Measurements from ENCODE around the gene CORO7.
"Not testable (repeated sequence)": the region's sequence is repeated elsewhere in the genome, so short reads cannot be mapped to it uniquely, and the experiment has no call there.

The CORO7 gene

DNA sequence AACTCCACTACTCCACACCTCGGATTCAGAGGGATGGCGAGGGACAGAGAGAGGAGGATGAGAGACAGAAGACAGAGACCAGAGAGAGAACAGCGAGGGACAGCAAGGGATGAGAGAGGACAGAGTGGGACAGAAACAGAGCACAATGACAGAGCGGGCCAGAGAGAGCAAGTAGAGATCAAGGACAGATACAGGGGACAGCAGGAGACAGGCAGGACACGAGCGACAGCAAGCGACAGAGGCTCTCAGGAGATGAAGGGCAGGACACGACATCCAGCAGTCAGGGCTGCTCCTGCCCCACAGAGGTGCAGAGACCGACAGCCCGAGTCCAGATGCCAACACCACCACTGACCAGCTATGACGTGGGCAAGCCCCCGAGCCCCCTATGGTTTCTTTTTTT, 14.9 kb downstream of the CORO7 start:
- DNase-seq, result no peak

DNA sequence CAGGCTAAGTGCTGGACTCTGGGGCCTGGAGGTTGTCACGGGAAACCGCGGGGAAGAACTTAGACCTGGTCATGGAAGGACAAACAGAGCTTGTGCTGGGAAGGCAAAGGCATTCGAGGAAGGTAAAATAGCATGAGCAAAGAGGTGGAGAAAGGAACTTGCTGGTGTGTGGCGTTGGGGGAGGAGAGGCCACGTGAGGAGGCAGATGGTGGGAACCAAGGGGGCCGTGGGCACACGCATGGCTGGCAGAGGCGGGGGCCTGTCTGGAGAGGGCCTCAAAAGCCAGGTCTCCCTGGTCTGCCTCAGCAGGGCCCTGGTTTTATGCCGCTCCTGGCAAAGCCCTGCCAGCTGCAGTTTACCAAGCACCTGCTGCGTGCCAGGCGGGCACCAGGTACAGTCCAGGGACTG, 15.3 kb downstream of the CORO7 start:
- DNase-seq, result no peak

DNA sequence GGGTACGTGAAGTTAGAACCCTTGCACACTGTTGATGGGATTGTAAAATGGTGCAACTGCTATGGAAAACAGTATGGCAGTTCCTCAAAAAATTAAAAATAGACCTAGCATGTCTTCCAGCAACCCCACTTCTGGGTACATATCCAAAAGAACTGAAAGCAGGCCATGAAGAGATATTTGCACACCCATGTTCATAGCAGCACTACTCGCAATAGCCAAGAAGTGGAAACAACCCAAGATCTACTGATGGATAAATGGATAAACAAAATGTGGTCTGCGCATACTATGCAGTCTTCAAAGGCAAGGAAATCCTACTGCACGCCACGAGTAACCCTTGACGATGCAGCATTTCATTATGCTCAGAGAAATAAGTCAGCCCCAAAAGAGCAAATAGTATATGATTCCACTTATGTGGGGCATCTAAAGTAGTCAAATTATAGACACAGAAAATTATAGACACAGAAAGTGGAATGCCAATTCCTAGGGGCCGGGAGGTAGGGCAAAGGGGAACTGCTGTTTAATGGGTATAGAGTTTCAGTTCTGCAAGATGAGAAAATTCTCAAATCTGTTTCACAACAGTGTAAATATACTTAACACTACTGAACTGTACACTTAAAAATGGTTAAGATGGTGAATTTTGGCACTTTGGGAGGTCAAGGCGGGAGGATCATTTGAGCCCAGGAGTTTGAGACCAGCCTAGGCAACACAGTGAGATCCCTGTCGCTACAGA, 17.2 kb downstream of the CORO7 start:
- DNase-seq, result no peak

DNA sequence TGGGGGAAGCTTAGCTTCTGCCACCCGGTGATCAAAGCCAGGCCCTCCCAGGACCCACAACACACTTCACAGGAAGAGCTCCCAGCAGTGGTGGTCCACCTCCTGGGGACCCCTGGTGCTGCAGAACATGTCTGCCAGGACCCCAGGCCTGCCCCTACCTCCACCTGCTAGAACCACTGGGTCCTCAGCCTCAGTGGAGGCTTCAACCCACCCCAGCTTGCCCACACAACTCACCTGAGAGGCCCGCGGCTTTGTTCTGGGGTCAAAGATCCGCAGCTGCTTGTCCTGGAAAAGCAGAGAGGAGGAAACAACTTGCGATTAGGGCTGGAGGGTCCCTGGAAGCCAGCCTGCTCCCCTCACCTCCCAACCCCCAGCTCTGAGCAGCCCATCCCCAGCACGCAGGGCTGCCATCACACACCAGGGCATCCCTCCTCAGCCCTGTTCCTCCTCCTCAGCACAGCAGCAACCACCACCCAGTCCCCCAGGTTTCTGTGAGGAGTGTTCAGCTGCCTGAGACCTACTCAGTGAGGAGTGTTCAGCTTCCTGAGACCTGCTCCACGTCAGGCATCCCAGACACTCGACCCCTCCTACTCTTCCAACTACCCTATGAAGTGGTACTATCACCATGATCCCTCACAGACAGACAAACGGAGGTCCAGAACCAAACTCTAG, 21.2 kb downstream of the CORO7 start:
- DNase-seq, result no peak

DNA sequence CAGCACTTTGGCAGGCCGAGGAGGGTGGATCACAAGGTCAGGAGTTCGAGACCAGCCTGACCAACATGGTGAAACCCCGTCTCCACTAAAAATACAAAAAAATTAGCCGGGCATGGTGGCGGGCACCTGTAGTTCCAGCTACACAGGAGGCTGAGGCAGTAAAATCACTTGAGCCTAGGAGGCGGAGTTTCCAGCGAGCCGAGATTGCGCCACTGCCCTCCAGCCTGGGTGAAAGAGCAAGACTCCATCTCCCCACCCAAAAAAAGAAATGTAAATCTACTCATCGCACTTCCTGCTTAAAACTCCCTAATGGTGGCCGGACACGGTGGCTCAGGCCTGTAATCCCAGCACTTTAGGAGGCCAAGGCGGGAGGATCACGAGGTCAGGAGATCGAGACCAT, 22.5 kb downstream of the CORO7 start:
- not testable (repeated sequence) for DNase-seq

DNA sequence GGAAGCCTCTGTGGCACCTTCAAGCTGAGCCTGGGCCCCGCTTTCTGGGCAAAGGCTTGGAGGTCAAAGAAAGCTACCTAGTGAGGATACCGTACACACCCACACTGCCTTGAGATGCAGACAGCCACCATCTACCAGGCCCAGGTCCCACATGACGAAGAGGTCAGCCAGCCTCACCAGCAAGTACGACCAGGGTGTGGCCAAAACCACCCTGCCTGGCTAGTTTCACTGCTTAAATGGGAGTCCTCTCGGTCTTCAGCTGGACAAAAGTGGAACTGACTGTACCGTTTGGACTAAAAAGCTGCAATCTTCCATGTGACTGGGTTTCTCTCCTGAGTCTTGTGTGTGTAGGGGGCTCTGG, 23.2 kb downstream of the CORO7 start:
- no peak for DNase-seq

DNA sequence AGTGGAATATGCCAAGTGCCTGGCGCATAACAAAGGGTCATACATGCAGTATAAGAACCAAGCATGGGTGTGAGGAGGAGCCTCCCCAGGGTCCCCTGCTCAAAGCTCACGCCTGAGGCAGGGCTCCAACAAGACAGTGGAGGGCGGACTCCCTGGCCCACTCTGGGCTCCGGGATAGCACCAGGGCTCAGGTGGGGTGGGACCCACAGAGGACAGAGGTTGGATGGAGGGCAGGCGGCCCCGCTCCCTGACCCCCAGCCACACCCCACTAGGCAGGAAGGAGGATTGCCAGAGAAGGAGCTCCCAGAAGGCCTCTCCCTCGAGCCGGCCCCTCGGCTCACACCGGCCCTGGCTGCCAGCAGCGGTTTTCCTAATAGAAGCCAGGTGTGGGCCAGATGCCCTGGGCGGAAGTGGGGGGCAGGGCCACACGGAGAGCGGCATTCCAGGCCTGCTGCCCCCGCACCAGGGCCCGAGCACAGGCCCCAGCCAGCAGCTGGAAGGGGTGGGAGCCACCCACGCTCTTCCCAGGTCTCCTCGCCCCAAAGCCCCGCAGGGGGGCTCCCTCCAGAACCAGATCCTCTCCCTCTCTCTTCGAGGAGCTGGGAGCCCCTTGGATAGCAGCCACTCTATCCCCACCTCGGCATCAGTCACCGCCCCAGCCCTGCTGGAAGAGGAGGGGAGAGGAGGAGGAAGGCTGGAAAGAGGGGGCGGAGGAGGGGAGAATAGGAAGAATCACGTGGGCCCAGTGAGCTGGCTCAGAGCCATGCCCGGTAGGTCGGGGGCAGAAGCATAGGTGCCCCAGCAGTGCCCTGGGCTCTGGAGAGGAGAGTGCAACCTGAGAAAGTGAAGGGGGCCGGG, 23.8 kb downstream of the CORO7 start:
- no peak for DNase-seq

DNA sequence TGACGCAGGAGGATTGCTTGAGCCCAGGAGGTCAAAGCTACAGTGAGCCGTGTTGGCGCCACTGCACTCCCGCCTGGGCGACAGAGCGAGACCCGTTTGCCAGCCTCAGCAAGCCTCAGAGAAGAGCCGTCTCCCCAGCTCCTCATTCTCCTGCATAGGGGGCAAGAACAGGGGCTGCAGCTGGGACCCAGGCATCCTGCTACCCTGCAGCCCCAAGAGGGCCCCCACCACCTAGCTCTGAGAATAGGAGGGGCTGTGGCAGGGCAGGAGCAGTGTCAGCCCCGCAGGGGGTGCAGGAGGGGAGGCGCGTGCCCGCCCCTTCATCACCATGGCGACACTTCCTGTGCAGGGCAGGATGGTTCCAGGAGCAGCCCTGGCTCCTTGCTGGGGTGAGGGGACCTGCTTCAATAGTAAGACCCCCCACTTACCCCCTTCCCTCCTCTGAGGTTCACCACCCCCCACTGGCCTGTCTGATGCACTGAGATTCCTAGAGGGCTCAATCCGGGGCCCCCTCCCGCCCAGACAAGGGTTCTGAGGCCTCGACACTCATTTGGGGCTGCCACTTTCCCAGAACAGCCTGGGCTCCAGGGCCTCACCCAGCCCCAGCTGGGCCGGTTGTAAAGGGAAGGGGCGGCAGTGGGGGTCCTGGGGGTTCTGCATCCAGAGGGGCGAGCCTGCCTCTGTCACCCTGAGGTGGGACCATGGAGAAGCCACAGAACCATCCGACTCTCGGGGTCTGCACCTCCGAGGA, 24.6 kb downstream of the CORO7 start:
- DNase-seq, result no peak

DNA sequence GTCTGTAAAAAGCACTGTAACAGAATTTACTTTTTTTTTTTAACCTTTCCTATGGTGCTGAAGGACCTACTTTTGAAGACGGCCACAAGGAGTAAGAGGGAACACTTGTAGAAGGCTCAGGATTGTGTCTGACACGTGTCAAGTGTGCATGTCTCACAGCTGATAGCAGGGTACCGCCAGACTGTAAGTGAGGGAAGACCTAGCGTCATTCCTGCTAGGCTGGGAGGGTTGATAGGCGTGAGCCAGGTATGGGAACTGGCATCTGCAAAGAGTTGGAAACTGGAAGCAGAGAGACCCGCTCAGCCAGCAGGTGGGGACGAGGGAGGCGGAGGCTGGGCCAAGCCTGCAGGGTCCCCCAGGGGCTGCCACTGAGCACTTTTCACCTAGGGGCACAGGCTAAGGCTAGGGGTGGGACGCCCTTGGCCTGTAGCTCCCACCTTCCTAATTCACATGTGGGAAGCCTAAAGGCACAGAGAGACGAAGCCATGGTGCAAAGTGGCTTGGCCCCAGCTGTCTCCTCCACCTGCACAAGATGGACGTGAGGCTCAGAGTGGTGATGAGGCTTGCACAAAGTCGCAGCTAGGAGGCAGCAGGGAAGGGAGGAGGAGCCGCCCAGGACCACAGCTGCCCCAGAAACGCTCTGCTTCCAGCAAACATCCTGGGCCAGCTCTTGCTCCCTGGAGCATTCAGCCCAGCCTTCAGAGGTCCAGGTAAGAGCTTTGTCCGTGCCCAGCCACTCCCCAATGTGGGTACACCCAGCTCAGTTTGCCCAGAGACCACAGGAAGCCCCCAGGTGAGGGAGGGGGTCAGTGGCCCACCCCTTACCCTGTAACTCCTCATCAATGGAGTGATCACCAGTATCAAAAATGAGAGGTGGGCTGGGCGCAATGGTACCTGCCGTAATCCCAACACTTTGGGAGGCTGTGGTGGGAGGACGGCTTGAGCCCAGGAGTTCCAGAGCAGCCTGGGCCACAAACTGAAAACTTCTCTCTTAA, 25.8 kb downstream of the CORO7 start:
- no peak for DNase-seq

DNA sequence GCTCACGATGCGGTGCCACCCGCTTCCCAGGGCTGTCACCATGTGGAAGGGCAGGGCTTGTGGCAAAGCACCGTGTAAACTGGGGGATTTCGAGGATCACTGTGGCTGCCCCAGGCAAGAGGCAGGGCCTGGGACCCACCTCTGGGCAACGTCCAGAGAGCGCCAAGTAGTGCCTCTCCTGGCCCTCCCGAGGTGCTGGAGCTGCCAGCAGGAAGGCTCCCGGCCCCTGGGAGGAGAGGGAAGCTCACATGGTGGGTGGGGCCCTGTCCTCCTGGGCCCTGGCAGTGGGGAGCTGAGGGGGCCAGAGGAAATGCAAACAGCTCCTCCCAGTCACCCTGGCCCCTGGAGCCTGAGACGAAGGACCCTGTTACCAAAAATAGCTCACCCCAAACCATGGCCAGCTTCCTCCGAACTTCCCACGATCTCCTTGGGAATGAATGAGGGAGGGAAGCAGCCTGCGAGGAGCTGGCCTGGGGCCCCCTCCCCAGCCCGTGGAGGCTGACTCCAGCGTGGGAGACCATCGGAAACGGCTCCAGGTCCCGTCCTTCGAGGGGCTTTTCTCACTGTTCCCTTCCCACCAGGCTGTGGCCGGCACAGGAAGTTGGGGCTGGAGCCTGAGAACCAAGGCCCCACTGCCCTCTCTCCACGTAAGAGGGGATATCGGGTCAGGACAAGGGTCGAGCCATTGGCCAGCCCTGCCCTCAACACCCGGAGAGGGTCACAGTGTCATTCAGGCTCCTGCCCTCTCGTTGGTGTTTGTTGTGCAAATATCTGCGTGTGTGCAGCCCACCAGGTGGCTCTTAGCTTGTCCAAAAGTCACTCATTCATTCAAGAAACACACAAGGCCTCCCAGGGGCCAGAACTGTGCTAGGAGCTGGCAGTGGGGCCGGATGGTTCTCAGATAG, 27.1 kb downstream of the CORO7 start:
- DNase-seq, result no peak

DNA sequence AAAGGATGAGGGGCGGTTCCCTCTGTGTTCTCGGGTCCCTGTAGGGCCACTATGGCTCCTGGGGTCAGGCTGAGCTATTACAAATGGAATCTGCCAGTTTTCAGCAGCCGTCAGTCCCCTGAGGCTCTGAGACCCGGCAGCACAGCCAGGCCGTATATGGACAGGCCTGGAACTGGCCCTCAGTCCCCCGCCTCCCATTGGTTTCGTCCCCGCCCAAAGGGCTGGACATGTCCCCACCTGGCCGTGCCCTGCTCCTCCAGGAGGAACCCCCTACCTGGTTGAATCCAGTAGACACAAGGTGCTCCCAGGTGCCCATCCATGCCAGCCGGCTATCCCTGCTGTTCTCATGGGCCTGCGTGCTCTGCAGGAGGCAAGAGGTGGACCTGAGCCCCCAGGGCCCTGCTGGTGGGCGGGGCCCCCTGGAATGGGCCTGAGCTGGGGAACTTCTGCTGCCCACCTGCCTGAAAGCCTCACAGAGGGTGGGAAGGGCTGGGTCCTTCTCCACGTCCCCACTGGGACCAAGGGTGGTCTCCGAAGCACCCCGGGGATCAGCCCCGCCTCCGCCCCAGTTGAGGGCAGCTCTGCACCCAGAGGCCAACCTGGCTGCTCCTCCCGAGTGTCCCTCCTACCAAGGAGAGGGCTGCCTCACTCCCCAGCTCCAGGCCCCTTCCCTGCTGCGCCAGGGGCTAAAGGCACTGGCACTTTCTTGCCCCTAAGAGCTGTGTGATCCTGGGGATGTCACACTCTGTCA, 27.9 kb downstream of the CORO7 start:
- no peak for DNase-seq

DNA sequence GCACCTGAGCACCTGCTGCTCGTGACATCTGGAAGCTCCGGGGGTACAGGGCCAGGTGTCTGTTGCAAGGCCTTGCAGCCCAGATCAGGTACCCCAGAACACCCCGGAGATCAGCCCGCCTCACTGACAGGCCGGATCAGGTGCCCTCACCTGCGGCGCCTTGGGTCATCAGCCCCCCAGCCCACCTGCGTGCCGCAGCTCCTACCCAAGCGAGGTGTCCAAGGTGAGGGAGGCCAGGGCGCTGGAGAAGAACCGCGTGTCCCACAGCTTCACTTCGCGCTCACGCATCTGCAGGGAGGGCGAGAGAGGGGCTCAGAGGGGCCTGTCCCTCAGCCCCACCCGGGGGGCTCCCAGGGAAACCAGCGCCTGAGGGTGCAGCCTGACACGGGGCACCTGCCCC, 28.6 kb downstream of the CORO7 start:
- DNase-seq, result no peak

DNA sequence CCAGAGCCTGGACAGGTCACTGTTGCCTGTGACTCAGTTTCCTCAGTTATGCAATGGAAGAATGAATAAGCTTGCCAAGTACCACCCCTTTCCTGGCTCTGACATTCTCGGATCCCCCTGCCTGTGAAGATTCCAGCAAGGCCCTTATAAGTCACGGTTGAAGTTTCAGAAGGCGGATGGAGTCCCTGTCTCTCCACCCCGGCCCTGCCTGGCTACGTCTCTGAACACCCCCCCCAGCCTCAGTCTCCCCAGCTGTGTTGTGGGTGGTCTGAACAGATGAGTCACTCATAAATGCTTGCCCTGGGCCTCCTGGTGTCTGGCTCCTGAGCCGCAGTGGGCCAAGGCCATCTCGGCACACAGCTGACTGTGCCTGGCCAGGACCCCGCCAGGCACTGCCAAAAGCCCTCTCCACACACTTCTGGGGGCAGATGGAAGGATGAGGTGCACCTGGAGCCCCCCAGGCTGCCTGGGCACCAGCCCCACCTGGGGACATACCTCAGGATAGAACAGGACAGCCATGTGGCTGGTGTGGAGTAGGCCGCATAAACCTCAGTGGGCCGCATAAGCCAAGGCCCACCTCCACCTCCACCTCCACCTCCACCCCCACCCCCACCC, 29.3 kb downstream of the CORO7 start:
- no peak for DNase-seq

DNA sequence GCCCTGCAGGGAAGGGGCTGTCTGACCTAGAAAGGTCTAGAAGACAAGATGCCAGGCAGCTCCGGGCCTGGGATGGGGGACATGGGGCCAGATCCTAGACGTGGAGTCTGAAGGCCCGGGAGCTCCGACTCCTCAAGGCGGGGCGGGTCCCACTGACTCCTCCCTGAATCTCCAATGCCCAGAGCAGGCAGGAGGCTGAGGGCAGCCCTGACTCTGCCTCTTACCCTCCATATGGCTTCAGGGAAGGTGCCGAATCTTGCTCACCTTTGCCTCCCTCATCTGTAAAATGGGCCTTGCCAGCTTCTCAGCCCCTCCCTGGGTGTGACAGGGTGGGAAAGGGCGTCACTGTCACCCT, 30.0 kb downstream of the CORO7 start:
- DNase-seq, result no peak

DNA sequence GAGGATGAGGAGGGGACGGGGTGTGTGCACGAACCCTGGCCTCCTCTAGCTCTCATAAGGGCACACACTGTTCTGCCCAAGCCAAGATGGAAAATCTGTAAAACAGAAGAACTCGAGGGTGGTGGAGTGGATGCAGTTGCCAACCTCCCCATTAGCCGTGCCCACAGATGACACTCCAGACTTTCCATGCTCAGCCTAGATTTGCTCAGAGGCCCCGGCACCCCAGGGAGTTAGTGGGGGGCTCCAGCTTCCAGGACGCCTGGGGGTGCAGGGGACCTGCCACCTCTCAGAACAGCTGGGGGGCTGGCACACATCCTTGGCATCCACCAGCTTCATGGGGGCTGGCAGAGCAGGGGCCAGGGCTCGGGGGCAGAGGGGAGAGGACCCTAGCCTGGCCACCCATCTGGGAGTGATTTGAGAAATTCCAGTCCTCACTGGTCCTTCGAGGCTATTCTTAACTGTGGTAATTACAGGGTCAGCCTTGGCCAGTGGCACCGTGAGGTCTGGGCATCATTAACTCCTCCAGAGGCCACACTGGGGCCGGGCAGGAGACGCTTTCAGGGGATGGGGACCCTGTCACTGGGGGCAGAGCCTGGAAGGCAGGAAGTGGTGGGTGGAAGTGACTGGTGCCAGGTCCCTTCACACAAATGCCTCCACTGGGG, 30.5 kb downstream of the CORO7 start:
- DNase-seq, result no peak

DNA sequence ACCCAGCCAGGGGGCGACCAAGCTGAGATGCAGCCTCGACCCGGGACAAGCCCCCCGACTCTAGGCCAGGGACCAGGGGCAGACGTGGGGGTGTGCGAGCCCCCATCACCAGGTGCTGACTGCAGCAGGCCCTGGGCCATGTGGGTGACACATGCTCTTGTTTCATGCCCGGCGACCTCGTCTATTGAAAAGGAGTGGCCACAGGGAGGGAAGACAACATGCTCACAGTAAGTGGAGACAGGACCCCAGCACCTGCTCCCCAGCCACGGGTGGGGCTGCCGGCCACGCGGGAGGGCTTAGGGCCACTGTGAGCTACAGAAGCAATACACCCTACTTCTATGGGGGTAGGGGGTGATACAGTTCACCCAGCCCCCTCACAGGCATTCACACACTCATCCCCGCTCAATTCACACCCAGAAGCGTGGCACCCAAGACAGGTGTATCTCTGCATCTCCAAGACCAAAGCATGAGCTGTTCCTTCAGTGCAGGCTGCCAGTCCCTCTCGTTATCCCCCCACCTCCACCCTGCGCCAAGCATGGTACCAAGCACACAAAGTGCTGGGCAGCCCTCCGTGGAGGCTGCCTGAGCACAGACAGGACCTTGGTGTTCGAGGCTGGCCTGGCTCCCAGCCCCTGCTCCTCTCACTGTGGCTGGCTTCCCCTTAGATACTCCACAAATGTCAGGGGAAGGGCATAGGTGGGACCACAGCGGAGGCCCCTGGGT, 31.2 kb downstream of the CORO7 start:
- DNase-seq, result no peak

DNA sequence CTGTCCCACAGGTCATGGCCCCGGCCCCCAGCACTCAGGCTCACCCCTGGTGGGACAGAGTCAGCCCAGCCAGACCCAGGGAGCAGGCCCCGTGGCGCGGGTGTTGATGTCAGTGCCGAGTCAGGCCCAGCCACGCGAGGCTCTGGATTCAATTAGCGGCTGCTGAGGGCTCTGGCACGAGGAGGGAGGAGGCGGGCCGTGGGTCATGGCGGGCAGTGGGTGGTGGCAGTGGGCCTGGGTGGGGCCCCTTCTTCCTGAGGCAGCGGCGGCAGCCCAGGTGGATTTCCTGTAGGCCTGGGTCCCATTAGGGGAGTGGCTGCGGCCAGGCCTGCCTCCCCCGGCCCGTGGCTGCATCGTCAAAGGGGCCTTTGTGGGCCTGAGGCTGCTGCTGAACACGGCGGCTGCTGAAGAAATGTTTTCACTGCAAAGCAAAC, 31.9 kb downstream of the CORO7 start:
- DNase-seq, result no peak

Measured in NCI-H345 (cell line).